A549 (cell line): ENCODE data around the gene RCCD1.

Experiments
- BHLHE40 ChIP-seq: IDR thresholded peaks from 2 replicates; pipeline ENCODE4 v1.6.1; 2012; ENCODE audit warnings: low read depth, low read length, inconsistent platforms
- CBX8 ChIP-seq: fragments of 200-600 bp; sonication (generic); IDR thresholded peaks from 2 replicates; pipeline ENCODE4 v1.6.1; 2016
- CHD2 ChIP-seq: fragments of 150-350 bp; IDR thresholded peaks from 2 replicates; pipeline ENCODE4 v1.6.1; 2014; ENCODE audit warnings: low read length; ENCODE audit not compliant: partially characterized antibody
- CTCF ChIP-seq: fragments of >200 bp; sonication (Bioruptor Twin); formaldehyde crosslinking; IDR thresholded peaks from 3 replicates; pipeline ENCODE4 v1.5.1; 2016
- EHMT2 ChIP-seq: fragments of 200-600 bp; sonication (generic); IDR thresholded peaks from 2 replicates; pipeline ENCODE4 v1.6.1; 2016; ENCODE audit warnings: antibody characterized with exemption, low read depth, mild to moderate bottlenecking, moderate library complexity
- MAFK ChIP-seq: fragments of 450-650 bp; IDR thresholded peaks from 2 replicates; pipeline ENCODE4 v1.6.1; 2014; ENCODE audit not compliant: partially characterized antibody
- NR3C1 ChIP-seq: fragments of >200 bp; sonication (Bioruptor Twin); formaldehyde crosslinking; IDR thresholded peaks from 3 replicates; pipeline ENCODE4 v1.6.1; 2017
- POLR2A ChIP-seq: IDR thresholded peaks from 2 replicates; pipeline ENCODE4 v1.6.1; 2012; ENCODE audit warnings: mild to moderate bottlenecking, low read length
- RNF2 ChIP-seq: fragments of 200-600 bp; sonication (generic); IDR thresholded peaks from 2 replicates; pipeline ENCODE4 v1.6.1; 2016; ENCODE audit warnings: low read depth, mild to moderate bottlenecking, antibody characterized with exemption, moderate library complexity, borderline replicate concordance
- TF ChIP-seq, protein P1 (sequence below): fragments of 450-650 bp; IDR thresholded peaks from 2 replicates; pipeline ENCODE4 v1.6.1; 2014; ENCODE audit warnings: antibody characterized with exemption

DNA sequence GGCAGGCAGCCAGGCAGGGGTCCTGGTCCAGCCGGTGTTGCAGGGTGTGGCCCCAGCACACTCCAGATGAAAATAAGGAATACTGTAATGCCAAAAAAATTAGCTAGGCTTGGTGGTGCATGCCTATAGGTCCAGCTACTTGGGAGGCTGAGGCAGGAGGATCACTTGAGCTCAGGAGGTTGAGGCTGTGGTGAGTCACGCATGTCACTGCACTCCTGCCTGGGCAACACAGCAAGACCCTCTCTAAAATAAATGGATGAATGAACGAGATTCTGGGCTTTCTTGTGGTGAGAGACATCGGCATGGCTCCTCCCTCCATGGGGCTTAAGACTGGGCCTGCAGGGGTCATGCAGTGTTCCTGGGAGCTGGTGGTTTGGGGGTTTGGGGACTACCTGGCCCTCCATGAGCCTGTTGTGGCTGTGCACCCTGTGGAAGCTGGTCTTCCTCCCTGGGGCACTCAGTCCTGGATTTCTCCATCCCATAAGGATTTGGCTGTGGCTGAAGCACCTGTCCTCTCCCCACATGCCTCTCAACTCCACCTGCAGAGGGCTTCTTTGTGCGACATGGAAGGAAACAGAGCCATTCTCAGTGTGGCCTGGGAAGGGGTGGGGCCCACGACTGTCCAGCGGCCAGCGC is 7.6 kb upstream of the RCCD1 start:
- TF ChIP-seq POLR2A (no peak), CTCF (no peak), BHLHE40 (no peak), EHMT2 (no peak), CBX8 (no peak), RNF2 (no peak), CHD2 (no peak), MAFK (no peak), NR3C1 (no peak)
- TF ChIP-seq, protein P1, sequence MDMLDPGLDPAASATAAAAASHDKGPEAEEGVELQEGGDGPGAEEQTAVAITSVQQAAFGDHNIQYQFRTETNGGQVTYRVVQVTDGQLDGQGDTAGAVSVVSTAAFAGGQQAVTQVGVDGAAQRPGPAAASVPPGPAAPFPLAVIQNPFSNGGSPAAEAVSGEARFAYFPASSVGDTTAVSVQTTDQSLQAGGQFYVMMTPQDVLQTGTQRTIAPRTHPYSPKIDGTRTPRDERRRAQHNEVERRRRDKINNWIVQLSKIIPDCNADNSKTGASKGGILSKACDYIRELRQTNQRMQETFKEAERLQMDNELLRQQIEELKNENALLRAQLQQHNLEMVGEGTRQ, result no peak
